PFSK-1 (cell line): Measurements from ENCODE around the gene FXYD1.

ENCODE experiments used
- FOXP2 ChIP-seq: optimal IDR thresholded peaks from 2 replicates; pipeline ENCODE3; 2011; ENCODE audit warnings: borderline replicate concordance, control low read depth, inconsistent platforms; ENCODE audit not compliant: insufficient read depth; ENCODE audit errors: extremely low read length, extremely low read depth
- POLR2AphosphoS5 ChIP-seq: IDR thresholded peaks from 2 replicates; pipeline ENCODE4 v1.6.1; 2012; ENCODE audit warnings: low read depth, mild to moderate bottlenecking, control low read depth, low read length, moderate library complexity
- REST ChIP-seq, 2 experiments: IDR thresholded peaks; 2 replicates each; pipeline versions ENCODE4 v1.6.1 to v1.8.0; 2011 to 2012; ENCODE audit warnings: low read depth in 2 of 2, low read length in 2 of 2, control low read depth in 1 of 2, inconsistent platforms in 1 of 2, mild to moderate bottlenecking in 1 of 2, moderate library complexity in 1 of 2; ENCODE audit not compliant: insufficient read depth in 1 of 2
- SIN3A ChIP-seq: IDR thresholded peaks from 2 replicates; pipeline ENCODE4 v1.6.1; 2012; ENCODE audit warnings: mild to moderate bottlenecking, low read length, moderate library complexity, borderline replicate concordance; ENCODE audit not compliant: insufficient read depth
- TAF1 ChIP-seq: IDR thresholded peaks from 2 replicates; pipeline ENCODE4 v1.6.1; 2012; ENCODE audit warnings: low read length, control low read depth, borderline replicate concordance; ENCODE audit not compliant: insufficient read depth

FXYD1 gene

GRCh38 chr19:35125749-35126623, 12.6 kb upstream of the FXYD1 start:
- TF ChIP-seq TAF1 (no peak), SIN3A (no peak), FOXP2 (no peak)

GRCh38 chr19:35126624-35126959, 12.0 kb upstream of the FXYD1 start:
- TF ChIP-seq POLR2AphosphoS5 (no peak), REST (IDR thresholded peaks at IDR 0.05; ENCODE audit: insufficient read depth in 1 of 2, low read depth in 2 of 2, low read length in 2 of 2) (no peak), SIN3A (no peak), TAF1 (no peak), FOXP2 (no peak)

- no peak for TF ChIP-seq SIN3A
- no peak for TF ChIP-seq POLR2AphosphoS5
- TF ChIP-seq TAF1: no peak
- TF ChIP-seq REST (IDR thresholded peaks at IDR 0.05; ENCODE audit: insufficient read depth in 1 of 2, low read depth in 2 of 2, low read length in 2 of 2): no peak
- TF ChIP-seq FOXP2: no peak
These were observed 10.8 kb upstream of the FXYD1 start for GRCh38 chr19:35127871-35128270.

- TF ChIP-seq SIN3A (no peak), REST (IDR thresholded peaks at IDR 0.05; ENCODE audit: insufficient read depth in 1 of 2, low read depth in 2 of 2, low read length in 2 of 2) (no peak), TAF1 (no peak), FOXP2 (no peak), POLR2AphosphoS5 (no peak)
These were observed 10.1 kb upstream of the FXYD1 start for GRCh38 chr19:35128398-35129057.

GRCh38 chr19:35130761-35131720, 7.6 kb upstream of the FXYD1 start:
- TF ChIP-seq TAF1: no peak
- no peak for TF ChIP-seq POLR2AphosphoS5
- TF ChIP-seq SIN3A: no peak
- TF ChIP-seq FOXP2: no peak
- no peak for TF ChIP-seq REST (IDR thresholded peaks at IDR 0.05; ENCODE audit: insufficient read depth in 1 of 2, low read depth in 2 of 2, low read length in 2 of 2)
